ENCODE data around the gene DIRAS1.

Gene DIRAS1

DNA sequence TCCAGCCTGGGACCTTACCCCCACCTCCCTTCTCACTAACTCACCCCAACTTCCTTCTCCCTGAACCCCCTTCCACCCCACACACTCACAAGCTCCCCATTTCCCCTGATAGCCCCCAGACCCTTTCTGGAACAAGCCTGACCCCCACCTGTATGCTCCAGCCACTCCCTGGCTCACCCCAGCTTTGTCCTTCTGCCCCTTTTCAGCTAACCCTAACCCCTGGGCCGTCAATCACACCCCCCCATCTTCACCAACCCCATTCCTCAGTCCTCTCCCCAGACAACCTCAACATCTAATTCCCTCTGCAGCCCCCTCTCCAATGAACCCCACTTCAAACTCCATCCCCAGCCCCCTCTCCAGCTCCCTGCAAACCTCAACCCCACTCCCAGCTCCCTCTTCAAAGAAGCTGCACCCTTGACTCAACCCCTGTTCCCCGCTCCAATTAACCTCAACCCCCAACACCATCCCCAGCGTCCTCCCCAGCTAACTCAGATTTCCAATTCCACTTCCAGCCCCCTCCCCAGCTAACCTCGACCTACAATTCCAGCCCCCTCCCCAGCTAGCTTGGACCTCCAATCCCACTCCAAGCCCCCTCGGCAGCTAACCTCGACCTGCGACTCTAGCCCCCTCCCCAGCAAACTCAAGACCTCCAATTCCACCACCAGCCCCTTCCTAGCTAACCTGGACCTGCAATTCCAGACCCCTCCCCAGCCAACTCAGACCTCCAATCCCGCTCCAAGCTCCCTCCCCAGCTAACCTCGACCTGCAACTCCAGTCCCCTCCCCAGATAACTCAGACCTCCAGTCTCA is 19.6 kb downstream of the DIRAS1 start:
- no peak for DNase-seq (ENCODE audit: low read depth, low spot score)
- in situ Hi-C loops (cut with HindIII; ENCODE audit: low sequenced_read_pairs), result no loop called here
- H3K4me3 ChIP-seq (ENCODE audit: low read depth, low read length), result no peak overlapping the region
- TF ChIP-seq CTCF (IDR thresholded peaks at IDR 0.05; ENCODE audit: low read depth, low read length), result no peak

DNA sequence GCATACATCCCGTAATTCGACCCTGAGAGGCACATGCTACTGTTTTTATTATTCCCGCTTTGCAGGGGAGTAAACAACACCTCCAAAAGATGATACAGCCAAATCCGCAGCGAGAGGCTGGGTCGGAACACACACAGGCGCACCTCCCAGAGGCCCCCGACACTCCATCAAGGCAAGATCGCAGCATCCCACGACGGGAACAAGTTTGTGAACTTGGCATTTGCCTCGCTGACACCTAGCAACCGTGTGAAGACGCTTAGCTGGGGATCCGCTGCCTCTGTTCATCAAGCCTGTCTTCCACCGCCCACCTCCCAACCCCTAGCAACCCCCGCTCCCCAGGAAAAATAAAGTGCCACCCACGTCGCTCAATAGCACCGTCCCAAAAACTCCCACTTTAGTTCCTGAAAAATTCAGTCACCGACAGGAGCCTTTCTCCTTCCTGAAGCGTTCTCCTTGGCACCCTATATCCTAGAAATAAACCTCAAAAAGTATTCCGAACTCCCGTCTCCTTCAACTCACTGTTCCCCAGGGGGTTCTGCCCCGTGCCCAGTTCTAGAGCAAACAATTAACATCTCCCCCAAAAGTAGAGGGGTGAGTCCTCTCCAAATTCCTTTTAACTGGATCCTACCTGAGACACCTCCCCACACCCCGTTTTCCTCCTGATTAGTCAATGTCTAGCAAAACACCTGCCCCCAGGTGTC is 20.4 kb downstream of the DIRAS1 start:
- no peak overlapping the region for H3K4me3 ChIP-seq (ENCODE audit: low read depth, low read length)
- DNase-seq (ENCODE audit: low read depth, low spot score), result no peak
- TF ChIP-seq CTCF (IDR thresholded peaks at IDR 0.05; ENCODE audit: low read depth, low read length), result no peak
- in situ Hi-C loops (cut with HindIII; ENCODE audit: low sequenced_read_pairs), result no loop called here

- TF ChIP-seq CTCF (IDR thresholded peaks at IDR 0.05; ENCODE audit: low read depth, low read length), result no peak
- no peak for DNase-seq (ENCODE audit: low read depth, low spot score)
- in situ Hi-C loops (cut with HindIII; ENCODE audit: low sequenced_read_pairs), result no loop called here
- H3K4me3 ChIP-seq (ENCODE audit: low read depth, low read length), result no peak overlapping the region
Measured at GRCh38 chr19:2699413-2700140, 21.6 kb downstream of the DIRAS1 start.

GRCh38 chr19:2694196-2694595 is 27.0 kb downstream of the DIRAS1 start:
- in situ Hi-C loops (cut with HindIII; ENCODE audit: low sequenced_read_pairs), result no loop called here
- no peak overlapping the region for H3K4me3 ChIP-seq (ENCODE audit: low read depth, low read length)
- no peak for TF ChIP-seq CTCF (IDR thresholded peaks at IDR 0.05; ENCODE audit: low read depth, low read length)
- no peak for DNase-seq (ENCODE audit: low read depth, low spot score)

GRCh38 chr19:2693492-2694160 is 27.5 kb downstream of the DIRAS1 start:
- H3K4me3 ChIP-seq (ENCODE audit: low read depth, low read length), result no peak overlapping the region
- in situ Hi-C loops (cut with HindIII; ENCODE audit: low sequenced_read_pairs), result no loop called here
- no peak for DNase-seq (ENCODE audit: low read depth, low spot score)
- TF ChIP-seq CTCF (IDR thresholded peaks at IDR 0.05; ENCODE audit: low read depth, low read length), result no peak

DNA sequence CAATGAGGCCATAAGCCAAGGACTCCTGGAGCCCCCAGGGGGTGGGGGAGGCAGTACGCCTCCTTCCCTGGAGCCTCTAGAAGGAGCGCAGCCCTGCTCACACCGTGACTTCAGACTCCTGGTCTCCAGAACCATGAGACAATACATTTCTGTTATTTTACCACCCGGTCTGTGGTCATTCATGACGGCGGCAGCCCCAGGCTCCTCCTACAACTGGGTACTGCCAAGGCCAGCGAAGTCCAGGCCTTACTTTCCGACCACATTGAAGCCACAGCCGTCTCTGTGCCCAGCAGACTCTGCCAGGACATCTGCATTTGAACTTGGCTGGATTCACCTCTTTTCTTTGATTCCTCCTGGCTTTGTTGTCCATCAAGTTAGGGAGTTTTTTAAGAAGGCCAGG is 29.2 kb downstream of the DIRAS1 start:
- H3K4me3 ChIP-seq (ENCODE audit: low read depth, low read length), result no peak overlapping the region
- no peak for TF ChIP-seq CTCF (IDR thresholded peaks at IDR 0.05; ENCODE audit: low read depth, low read length)
- DNase-seq (ENCODE audit: low read depth, low spot score), result no peak
- in situ Hi-C loops (cut with HindIII; ENCODE audit: low sequenced_read_pairs), result no loop called here

Data from astrocyte of the spinal cord (primary cell).